GM19463 (cell line): ENCODE results near the gene FLT3.
"Not testable (repeated sequence)": the region's sequence is repeated elsewhere in the genome, so short reads cannot be mapped to it uniquely, and the experiment has no call there.

Experiments used
- ATAC-seq: cut with Tn5 transposase; IDR thresholded peaks from one replicate; pipeline ENCODE4 v1.9.1; 2021; ENCODE audit warnings: mild to moderate bottlenecking, moderate library complexity; ENCODE audit not compliant: unreplicated experiment

The FLT3 gene

DNA sequence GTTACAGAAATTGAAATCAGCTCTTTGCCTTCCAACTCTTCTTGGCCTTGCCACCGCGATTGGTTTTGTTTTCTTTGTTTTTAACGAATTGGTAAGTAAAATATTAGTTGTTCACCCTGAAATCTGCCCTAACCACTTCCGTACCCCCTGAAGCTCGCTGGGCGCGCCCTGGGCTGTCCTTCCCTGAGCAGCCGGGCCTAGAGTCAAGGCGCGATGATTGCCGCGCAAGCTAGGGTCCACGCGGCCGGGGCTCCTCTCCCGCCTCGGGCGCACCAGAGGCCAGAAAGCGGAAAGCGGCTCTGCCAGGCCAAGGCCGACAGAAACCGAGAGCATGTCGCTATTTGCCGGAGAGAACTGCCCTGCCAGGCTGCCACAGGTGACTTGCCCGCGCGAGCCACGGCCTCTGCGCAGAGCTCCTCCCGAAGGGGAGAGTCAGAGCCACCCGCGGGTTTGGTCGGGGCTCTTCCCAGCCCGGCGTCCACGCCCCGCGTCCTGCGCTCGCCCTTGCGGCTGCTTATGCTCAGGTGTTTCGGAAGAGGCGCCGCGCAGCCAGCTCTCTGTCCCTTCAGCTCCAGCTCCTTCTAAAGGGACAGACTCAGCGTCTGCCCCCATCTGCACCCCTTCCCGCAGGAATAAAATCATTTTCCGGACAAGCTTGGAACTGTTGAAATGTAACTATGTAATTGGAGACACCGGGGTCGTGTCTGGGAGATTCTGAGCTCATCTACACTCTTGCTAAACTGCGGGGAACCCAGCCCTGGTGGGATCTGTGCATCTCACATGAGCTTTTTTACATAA, 124.6 kb downstream of the FLT3 start:
- no peak for ATAC-seq

- no peak for ATAC-seq
These were observed 126.3 kb downstream of the FLT3 start for GRCh38 chr13:27973961-27974662.

- ATAC-seq = no peak
These were observed 127.1 kb downstream of the FLT3 start for GRCh38 chr13:27973291-27973690.

DNA sequence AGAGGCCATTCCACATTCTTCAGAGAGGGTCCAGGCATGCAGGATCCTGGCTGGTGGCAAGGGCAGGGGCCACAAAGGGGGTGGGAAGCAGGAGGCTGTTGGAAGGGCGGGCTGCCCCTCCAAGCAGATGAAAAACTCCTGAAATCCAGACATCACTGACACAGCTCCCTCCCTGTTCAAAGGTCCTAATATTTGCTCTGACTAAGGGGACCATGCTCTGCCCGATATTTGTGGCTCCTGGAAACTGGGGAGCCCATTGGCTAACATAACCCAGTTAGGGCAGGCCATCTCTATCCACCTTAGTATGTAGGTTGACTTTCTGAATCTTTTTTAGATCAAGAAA, 127.9 kb downstream of the FLT3 start:
- ATAC-seq = no peak

DNA sequence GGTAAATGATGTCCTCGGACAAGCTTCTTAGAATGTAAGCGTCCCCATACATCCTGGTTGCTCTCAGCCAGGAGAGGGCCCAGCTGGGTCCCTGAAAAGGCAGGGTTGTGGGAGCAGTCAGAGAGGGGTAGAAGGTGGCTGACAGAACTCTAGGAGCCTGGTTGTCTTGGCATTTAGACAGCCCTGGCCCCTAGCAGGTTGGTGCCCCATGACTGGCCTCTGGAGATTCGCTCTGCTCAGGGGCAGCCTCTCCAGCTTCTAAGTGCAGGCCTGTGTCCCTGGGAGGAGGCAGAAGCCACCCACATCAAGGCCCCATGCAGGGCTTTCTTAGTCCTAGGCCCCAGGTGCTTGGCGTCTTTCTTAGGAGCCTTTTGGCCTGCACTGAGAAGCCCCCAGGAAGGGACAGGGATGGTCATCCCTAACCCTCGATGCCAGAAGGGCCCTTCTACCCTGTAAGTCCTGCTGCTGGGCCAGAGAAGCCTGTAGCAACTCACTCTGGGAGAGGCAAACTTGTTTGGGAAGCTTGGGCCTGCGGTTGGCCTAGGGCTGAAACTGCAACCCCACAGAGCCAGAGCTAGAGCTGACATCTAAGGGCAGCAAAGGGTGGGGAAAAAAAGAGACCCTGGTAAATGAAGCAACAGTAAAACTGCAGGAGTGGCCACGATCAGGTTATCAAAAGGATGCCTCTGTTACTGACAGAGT, 128.4 kb downstream of the FLT3 start:
- no peak for ATAC-seq

DNA sequence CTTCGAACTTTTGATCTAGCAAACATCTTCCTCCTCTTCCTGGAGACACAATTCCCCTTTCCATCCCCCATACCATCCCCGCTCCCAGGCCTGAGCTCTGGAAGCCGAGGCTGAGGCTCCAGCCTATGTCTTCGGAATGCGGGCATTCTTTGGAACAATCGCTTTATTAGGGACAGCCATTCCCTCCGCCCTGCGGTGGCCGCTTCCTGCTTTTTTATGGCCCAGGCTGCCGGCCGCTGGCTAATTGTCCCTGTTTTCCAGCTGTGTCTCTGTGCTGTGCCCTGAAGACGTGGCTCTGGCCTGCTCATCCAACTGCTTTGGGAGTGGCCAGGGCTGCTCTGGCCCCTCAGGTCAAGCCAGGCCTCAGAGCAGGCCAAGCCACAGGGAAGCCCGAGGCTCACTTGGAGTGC, 129.1 kb downstream of the FLT3 start:
- no peak for ATAC-seq

- ATAC-seq = no peak
These were observed 129.8 kb downstream of the FLT3 start for GRCh38 chr13:27970382-27971235.

DNA sequence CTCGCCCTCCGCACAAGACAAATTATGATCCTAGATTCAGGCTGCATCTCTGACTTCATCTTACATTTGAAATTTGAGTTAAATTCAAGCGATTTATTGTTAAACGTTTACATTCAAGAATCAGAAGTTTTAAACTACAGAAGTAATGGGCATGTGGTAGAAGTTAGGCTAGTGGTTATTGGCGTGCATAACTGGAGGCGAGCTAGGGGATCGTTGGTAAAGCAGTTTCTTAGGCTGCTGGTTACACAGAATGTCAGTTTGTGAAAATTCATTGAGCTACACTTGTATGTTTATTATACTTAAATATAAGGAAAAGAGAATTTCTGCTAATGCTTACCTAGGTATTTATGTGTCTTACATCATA, 130.5 kb downstream of the FLT3 start:
- no peak for ATAC-seq

- no peak for ATAC-seq
These were observed 131.1 kb downstream of the FLT3 start, which contains the start of gene CDX2 for GRCh38 chr13:27969082-27969865. TSS of gene CDX2 (minus strand) at chr13:27969315. CDS start at chr13:27969006, 309 bp downstream.

GRCh38 chr13:27968316-27969081, 131.9 kb downstream of the FLT3 start:
- ATAC-seq = no peak

GRCh38 chr13:27967736-27968315, 132.6 kb downstream of the FLT3 start:
- ATAC-seq = no peak

- no peak for ATAC-seq
These were observed 133.1 kb downstream of the FLT3 start for GRCh38 chr13:27967203-27967735.

GRCh38 chr13:27966641-27967202, 133.7 kb downstream of the FLT3 start:
- ATAC-seq = no peak

GRCh38 chr13:27965740-27966640, 134.4 kb downstream of the FLT3 start:
- no peak for ATAC-seq

- ATAC-seq = no peak
These were observed 135.0 kb downstream of the FLT3 start for GRCh38 chr13:27965343-27965739.

DNA sequence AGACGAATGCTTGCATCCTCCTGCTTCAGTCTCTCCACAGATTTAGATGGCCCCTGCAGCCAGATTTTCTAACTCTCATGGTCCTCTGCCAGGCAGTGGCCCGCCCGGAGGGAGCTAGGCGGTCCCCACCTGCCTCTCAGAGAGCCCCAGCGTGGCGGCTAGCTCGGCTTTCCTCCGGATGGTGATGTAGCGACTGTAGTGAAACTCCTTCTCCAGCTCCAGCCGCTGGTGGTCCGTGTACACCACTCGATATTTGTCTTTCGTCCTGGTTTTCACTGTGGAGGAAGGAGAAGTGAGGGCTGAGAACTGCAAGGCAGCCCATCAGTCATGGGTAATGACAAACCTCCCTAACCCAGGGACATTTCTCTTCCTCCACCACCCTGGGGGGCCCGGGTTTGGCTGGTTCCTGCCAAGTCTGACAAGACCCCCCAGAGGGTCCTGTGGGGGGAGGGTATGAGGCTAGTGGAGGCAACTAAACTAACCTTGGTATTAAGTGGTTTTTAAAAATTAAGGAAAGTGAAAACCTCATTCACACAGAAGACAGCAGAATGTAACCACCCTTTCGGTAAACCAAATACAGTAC, 135.5 kb downstream of the FLT3 start:
- ATAC-seq = no peak

- ATAC-seq = not testable (repeated sequence)
These were observed 136.2 kb downstream of the FLT3 start for GRCh38 chr13:27964206-27964605.
